Measurements from ENCODE around the gene SPATA33.
"Not testable (repeated sequence)": the region's sequence is repeated elsewhere in the genome, so short reads cannot be mapped to it uniquely, and the experiment has no call there.

SPATA33 gene

GRCh38 chr16:89629827-89630610 lies 27.6 kb upstream of the SPATA33 start:
- DNase-seq, result no peak
- Histone ChIP-seq H3K36me3 (ENCODE audit: control insufficient read depth, insufficient read depth, low read length) (no peaks in the 10 kb centered on the region), H3K9me3 (ENCODE audit: control insufficient read depth, low read length) (no peaks in the 10 kb centered on the region), H3K4me3 (ENCODE audit: insufficient read depth, low read depth, low read length, poor library complexity, severe bottlenecking) (no peak overlapping the region), H3K27ac (ENCODE audit: insufficient read depth, low read length, poor library complexity, severe bottlenecking) (no peak overlapping the region), H3K27me3 (replicated peaks; ENCODE audit: control insufficient read depth, insufficient read depth, low read length, poor library complexity, severe bottlenecking) (no peaks in the 10 kb centered on the region), H3K4me1 (ENCODE audit: control insufficient read depth, insufficient read depth, low read length, poor library complexity, severe bottlenecking) (no peaks in the 10 kb centered on the region)

DNA sequence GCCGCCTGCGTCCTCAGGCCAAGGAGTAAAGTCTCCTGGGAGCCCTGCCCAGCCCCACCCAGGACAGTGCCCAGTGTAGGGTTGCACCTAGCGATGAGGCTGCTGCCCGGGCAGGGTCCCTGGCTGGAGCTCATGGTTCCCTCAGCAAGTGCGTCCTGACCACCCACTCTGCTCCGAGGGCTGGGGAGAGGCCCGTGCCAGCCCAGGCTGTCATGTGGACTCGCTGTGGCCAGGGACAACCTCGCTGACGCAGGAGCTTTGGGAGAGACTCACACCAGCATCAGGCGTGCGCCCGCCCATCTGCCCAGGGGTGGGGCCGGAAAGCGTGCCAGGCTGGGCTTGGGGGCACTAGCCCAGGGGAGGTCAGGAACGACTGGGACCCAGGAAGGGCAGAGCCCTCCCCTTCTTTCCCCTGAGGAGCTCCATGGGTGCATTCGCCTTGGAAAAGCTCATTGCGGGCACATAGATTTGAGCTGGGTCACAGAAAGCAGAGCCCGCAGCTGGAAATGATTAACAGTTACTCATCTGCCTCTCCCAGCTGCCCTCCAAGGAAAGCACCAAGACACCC lies 24.5 kb upstream of the SPATA33 start:
- Histone ChIP-seq H3K4me3 (ENCODE audit: insufficient read depth, low read depth, low read length, poor library complexity, severe bottlenecking) (no peak overlapping the region), H3K27ac (ENCODE audit: insufficient read depth, low read length, poor library complexity, severe bottlenecking) (no peak overlapping the region)
- DNase-seq, result no peak

DNA sequence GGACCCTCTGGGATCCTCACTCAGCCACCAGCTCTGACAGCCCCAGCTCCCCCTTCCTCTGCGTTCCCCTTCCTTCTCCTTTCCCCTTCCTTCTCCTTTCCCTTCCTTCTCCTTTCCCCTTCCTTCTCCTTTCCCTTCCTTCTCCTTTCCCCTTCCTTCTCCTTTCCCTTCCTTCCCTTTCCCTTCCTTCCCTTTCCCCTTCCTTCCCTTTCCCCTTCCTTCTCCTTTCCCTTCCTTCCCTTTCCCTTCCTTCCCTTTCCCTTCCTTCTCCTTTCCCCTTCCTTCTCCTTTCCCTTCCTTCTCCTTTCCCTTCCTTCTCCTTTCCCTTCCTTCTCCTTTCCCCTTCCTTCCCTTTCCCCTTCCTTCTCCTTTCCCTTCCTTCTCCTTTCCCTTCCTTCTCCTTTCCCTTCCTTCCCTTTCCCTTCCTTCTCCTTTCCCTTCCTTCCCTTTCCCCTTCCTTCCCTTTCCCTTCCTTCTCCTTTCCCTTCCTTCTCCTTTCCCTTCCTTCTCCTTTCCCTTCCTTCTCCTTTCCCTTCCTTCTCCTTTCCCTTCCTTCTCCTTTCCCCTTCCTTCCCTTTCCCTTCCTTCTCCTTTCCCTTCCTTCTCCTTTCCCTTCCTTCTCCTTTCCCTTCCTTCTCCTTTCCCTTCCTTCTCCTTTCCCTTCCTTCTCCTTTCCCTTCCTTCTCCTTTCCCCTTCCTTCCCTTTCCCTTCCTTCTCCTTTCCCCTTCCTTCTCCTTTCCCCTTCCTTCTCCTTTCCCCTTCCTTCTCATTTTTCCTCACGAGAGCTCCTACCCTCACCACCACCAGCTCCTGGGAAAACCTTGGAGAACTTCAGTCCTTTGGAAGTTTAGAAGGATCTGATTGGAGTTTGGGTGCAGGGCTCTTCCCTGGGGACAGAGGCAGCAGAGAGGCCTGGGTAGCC lies 22.9 kb upstream of the SPATA33 start:
- not testable (repeated sequence) for H3K9me3 ChIP-seq (ENCODE audit: control insufficient read depth, low read length); H3K27ac ChIP-seq (ENCODE audit: insufficient read depth, low read length, poor library complexity, severe bottlenecking); H3K27me3 ChIP-seq (replicated peaks; ENCODE audit: control insufficient read depth, insufficient read depth, low read length, poor library complexity, severe bottlenecking); H3K4me3 ChIP-seq (ENCODE audit: insufficient read depth, low read depth, low read length, poor library complexity, severe bottlenecking); H3K4me1 ChIP-seq (ENCODE audit: control insufficient read depth, insufficient read depth, low read length, poor library complexity, severe bottlenecking); DNase-seq; H3K36me3 ChIP-seq (ENCODE audit: control insufficient read depth, insufficient read depth, low read length)

More for the DNA sequence above, 24.5 kb upstream of the SPATA33 start:
- no peaks in the 10 kb centered on the region for H3K9me3 ChIP-seq (ENCODE audit: control insufficient read depth, low read length)
- H3K27me3 ChIP-seq (replicated peaks; ENCODE audit: control insufficient read depth, insufficient read depth, low read length, poor library complexity, severe bottlenecking), result no peaks in the 10 kb centered on the region
- H3K4me1 ChIP-seq (ENCODE audit: control insufficient read depth, insufficient read depth, low read length, poor library complexity, severe bottlenecking), result no peaks in the 10 kb centered on the region
- no peaks in the 10 kb centered on the region for H3K36me3 ChIP-seq (ENCODE audit: control insufficient read depth, insufficient read depth, low read length)

DNA sequence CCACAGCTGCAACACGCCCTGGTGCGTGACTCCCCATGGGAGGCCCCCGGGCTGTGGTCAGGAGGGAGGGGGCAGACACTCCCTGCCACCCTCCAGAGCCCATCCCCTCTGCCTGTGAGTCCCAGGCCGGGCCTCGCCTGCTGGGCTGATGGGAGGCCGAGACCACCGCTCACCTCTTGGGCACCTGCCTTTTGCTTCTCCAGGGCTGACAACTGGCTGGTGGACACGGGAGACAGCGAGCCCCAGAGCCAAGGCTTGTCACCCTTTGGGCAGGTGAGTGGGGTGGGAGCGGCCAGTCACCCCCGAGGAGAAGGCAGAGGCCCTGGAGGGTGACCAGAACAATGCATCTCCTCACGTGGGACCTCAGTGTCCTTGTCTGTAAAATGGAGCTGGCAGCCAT lies 21.0 kb upstream of the SPATA33 start:
- H3K36me3 ChIP-seq (ENCODE audit: control insufficient read depth, insufficient read depth, low read length), result no peaks in the 10 kb centered on the region
- H3K27ac ChIP-seq (ENCODE audit: insufficient read depth, low read length, poor library complexity, severe bottlenecking), result no peak overlapping the region
- no peaks in the 10 kb centered on the region for H3K27me3 ChIP-seq (replicated peaks; ENCODE audit: control insufficient read depth, insufficient read depth, low read length, poor library complexity, severe bottlenecking)
- H3K4me1 ChIP-seq (ENCODE audit: control insufficient read depth, insufficient read depth, low read length, poor library complexity, severe bottlenecking), result no peaks in the 10 kb centered on the region
- no peak for DNase-seq
- no peaks in the 10 kb centered on the region for H3K9me3 ChIP-seq (ENCODE audit: control insufficient read depth, low read length)
- H3K4me3 ChIP-seq (ENCODE audit: insufficient read depth, low read depth, low read length, poor library complexity, severe bottlenecking), result no peak overlapping the region

DNA sequence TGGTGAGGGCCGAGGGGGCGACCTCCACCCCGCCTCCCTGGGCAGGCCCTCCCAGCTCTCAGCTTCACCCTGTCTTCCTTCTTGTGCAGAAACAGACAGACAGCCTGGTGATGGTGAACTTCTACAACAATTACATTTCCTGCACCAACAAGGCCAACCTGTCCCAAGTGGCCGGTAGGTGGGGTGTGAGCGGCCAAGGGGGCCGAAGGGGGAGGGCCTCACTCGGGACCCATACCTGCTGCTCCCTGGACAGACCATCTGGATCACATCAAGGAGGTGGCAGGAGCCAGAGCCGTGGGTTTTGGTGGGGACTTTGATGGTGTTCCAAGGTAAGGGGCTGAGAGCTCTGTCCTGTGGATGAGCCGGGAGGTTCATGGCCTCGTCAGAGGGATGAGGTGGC lies 20.3 kb upstream of the SPATA33 start:
- no peak for DNase-seq
- H3K9me3 ChIP-seq (ENCODE audit: control insufficient read depth, low read length), result no peaks in the 10 kb centered on the region
- no peaks in the 10 kb centered on the region for H3K4me1 ChIP-seq (ENCODE audit: control insufficient read depth, insufficient read depth, low read length, poor library complexity, severe bottlenecking)
- H3K4me3 ChIP-seq (ENCODE audit: insufficient read depth, low read depth, low read length, poor library complexity, severe bottlenecking), result no peak overlapping the region
- H3K36me3 ChIP-seq (ENCODE audit: control insufficient read depth, insufficient read depth, low read length), result no peaks in the 10 kb centered on the region
- no peak overlapping the region for H3K27ac ChIP-seq (ENCODE audit: insufficient read depth, low read length, poor library complexity, severe bottlenecking)
- no peaks in the 10 kb centered on the region for H3K27me3 ChIP-seq (replicated peaks; ENCODE audit: control insufficient read depth, insufficient read depth, low read length, poor library complexity, severe bottlenecking)

GRCh38 chr16:89638455-89638854 lies 19.2 kb upstream of the SPATA33 start:
- H3K4me3 ChIP-seq (ENCODE audit: insufficient read depth, low read depth, low read length, poor library complexity, severe bottlenecking), result no peak overlapping the region
- H3K9me3 ChIP-seq (ENCODE audit: control insufficient read depth, low read length), result no peaks in the 10 kb centered on the region
- no peak for DNase-seq
- H3K36me3 ChIP-seq (ENCODE audit: control insufficient read depth, insufficient read depth, low read length), result no peaks in the 10 kb centered on the region
- no peaks in the 10 kb centered on the region for H3K27me3 ChIP-seq (replicated peaks; ENCODE audit: control insufficient read depth, insufficient read depth, low read length, poor library complexity, severe bottlenecking)
- no peaks in the 10 kb centered on the region for H3K4me1 ChIP-seq (ENCODE audit: control insufficient read depth, insufficient read depth, low read length, poor library complexity, severe bottlenecking)
- no peak overlapping the region for H3K27ac ChIP-seq (ENCODE audit: insufficient read depth, low read length, poor library complexity, severe bottlenecking)

DNA sequence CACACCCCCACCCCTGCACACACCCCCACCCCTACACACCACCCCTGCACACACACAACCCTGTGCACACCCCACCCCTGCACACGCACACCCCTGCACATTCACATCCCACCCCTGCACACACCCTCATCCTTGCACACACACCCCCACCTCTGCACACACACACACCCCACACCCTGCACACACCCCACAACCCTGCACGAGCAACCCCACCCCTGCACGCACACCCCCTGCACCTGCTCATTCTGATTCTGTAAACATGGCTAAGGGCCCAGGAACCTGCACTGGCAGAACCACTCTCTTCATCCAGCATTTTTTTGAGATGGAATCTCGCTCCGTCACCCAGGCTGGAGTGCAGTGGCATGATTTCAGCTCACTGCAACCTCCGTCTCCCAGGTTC lies 18.3 kb upstream of the SPATA33 start:
- Histone ChIP-seq H3K4me1 (ENCODE audit: control insufficient read depth, insufficient read depth, low read length, poor library complexity, severe bottlenecking) (no peaks in the 10 kb centered on the region), H3K36me3 (ENCODE audit: control insufficient read depth, insufficient read depth, low read length) (no peaks in the 10 kb centered on the region), H3K9me3 (ENCODE audit: control insufficient read depth, low read length) (no peaks in the 10 kb centered on the region), H3K4me3 (ENCODE audit: insufficient read depth, low read depth, low read length, poor library complexity, severe bottlenecking) (no peak overlapping the region), H3K27me3 (replicated peaks; ENCODE audit: control insufficient read depth, insufficient read depth, low read length, poor library complexity, severe bottlenecking) (no peaks in the 10 kb centered on the region), H3K27ac (ENCODE audit: insufficient read depth, low read length, poor library complexity, severe bottlenecking) (no peak overlapping the region)
- no peak for DNase-seq

DNA sequence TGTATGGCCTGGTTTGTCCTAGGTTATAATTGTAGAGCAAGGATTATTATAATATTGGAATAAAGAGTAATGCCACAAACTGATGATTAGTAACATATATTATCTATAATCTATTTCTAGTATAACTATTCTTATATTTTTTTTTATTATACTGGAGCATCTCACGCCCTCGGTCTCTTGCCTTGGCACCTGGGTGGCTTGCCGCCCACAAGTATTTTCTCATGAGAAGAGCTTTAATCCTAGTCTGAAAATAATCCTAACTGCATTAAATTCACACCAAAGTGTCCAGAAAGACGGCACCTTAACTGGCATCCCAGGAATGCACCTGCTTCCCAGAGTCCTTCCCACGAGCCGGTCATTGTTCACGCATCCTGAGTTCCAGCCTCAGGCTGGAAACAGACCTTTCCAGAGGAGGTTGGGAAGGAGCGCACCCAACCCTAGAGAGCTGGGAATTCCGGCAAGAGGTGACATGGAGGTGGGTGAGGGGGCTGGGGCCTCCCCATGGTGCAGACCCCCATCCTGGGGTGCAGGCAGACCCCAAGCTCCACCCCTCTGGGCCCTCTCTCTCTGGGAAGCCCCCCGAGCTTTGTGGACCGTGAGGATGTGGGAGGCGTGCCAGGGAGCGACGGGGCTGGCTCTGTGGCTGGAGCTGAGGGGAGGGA lies 16.0 kb upstream of the SPATA33 start:
- DNase-seq, result no peak
- H3K4me1 ChIP-seq (ENCODE audit: control insufficient read depth, insufficient read depth, low read length, poor library complexity, severe bottlenecking), result no peaks in the 10 kb centered on the region
- H3K36me3 ChIP-seq (ENCODE audit: control insufficient read depth, insufficient read depth, low read length), result peaks cover 17% of the 10 kb centered on the region
- no peak overlapping the region for H3K4me3 ChIP-seq (ENCODE audit: insufficient read depth, low read depth, low read length, poor library complexity, severe bottlenecking)
- no peaks in the 10 kb centered on the region for H3K9me3 ChIP-seq (ENCODE audit: control insufficient read depth, low read length)
- no peak overlapping the region for H3K27ac ChIP-seq (ENCODE audit: insufficient read depth, low read length, poor library complexity, severe bottlenecking)
- no peaks in the 10 kb centered on the region for H3K27me3 ChIP-seq (replicated peaks; ENCODE audit: control insufficient read depth, insufficient read depth, low read length, poor library complexity, severe bottlenecking)

DNA sequence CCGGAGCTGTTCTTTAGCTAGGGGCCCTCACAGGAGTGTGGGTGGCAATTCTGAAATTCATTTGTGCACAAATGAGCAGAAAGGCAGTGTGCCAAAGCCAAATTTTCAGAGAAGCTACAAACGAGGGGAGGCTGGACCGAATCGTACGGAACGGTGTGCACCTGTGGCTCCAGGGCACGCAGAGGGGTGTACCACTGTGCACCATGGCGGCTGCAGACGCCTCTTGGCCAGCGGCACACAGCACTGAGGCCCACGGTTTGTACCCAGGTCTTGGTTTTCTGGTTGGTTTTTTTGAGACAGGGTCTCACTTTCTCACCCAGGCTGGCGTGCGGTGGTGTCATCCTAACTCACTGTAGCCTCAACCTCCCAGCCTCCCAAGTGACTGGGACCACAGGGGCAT lies 15.1 kb upstream of the SPATA33 start:
- H3K27ac ChIP-seq (ENCODE audit: insufficient read depth, low read length, poor library complexity, severe bottlenecking), result no peak overlapping the region
- H3K4me3 ChIP-seq (ENCODE audit: insufficient read depth, low read depth, low read length, poor library complexity, severe bottlenecking), result no peak overlapping the region
- H3K27me3 ChIP-seq (replicated peaks; ENCODE audit: control insufficient read depth, insufficient read depth, low read length, poor library complexity, severe bottlenecking), result no peaks in the 10 kb centered on the region
- no peaks in the 10 kb centered on the region for H3K4me1 ChIP-seq (ENCODE audit: control insufficient read depth, insufficient read depth, low read length, poor library complexity, severe bottlenecking)
- H3K9me3 ChIP-seq (ENCODE audit: control insufficient read depth, low read length), result no peaks in the 10 kb centered on the region
- DNase-seq, result no peak
- H3K36me3 ChIP-seq (ENCODE audit: control insufficient read depth, insufficient read depth, low read length), result peaks cover 25% of the 10 kb centered on the region
